A673 (cell line): ENCODE results near the gene VANGL2.

Experiments
- EZH2 ChIP-seq: fragments of 200-600 bp; sonication (generic); IDR thresholded peaks from 2 replicates; pipeline ENCODE4 v1.6.1; 2017; ENCODE audit warnings: borderline replicate concordance, low read depth, mild to moderate bottlenecking, mixed read lengths, antibody characterized with exemption, low read length; ENCODE audit not compliant: poor library complexity, severe bottlenecking
- TF ChIP-seq, protein P1 (sequence below): fragments of 300-800, 200-600 bp; sonication (generic); conservative IDR thresholded peaks from 2 replicates; pipeline ENCODE4 v1.5.1; 2017; ENCODE audit warnings: low read depth, mild to moderate bottlenecking, antibody characterized with exemption, low read length, moderate library complexity, mixed read lengths

DNA sequence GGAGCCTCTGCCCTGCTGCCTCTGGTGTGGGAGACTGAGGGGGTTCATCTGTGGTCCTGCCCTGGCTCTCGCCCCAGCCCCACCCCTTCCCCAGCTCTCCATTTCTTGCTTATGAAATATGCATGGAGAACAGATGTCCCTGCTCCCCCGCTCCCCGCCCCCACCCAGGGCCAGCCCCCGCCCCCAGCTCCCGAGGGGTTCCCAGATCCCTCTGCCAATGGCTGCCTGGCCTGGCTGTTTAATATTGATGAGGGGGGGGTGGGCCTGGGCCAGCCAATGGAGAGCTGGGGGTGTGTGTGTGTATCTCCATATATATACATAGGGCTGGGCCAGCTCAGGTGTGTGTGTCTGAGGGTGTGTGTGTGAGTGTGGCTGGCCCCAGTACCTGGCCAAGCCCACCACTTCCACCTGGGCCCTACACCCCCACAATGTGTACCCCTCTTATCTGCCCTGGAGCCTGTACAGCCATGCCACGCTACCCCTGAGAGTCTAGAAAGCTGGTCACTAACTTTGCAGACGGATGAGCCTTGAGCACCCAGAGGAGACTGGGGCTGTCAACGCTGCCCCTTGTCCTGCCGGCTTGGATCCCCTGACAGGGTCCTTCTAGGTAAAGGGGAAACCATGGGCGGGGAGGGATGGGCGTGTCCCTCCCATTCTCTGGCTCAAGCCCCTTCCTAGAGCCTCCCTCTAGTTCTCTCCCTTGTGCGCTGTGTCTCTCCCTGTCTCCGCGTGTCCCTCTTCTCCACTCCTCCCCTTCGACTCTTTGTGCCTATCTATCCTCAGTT is 33.4 kb upstream of the VANGL2 start, which contains the start of gene NHLH1:
- TF ChIP-seq, protein P1, sequence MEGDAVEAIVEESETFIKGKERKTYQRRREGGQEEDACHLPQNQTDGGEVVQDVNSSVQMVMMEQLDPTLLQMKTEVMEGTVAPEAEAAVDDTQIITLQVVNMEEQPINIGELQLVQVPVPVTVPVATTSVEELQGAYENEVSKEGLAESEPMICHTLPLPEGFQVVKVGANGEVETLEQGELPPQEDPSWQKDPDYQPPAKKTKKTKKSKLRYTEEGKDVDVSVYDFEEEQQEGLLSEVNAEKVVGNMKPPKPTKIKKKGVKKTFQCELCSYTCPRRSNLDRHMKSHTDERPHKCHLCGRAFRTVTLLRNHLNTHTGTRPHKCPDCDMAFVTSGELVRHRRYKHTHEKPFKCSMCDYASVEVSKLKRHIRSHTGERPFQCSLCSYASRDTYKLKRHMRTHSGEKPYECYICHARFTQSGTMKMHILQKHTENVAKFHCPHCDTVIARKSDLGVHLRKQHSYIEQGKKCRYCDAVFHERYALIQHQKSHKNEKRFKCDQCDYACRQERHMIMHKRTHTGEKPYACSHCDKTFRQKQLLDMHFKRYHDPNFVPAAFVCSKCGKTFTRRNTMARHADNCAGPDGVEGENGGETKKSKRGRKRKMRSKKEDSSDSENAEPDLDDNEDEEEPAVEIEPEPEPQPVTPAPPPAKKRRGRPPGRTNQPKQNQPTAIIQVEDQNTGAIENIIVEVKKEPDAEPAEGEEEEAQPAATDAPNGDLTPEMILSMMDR = no peak
- TF ChIP-seq EZH2 = no peak
